Central memory CD8-positive, alpha-beta T cell (primary cell): ENCODE measurements around the gene APOL5.

Experiments used
- ATAC-seq: fragments of 150-1000 bp; cut with Tn5 transposase; replicated peaks from 2 replicates; pipeline ENCODE4 v1.10.0; 2022; ENCODE audit warnings: mild to moderate bottlenecking, moderate FRiP score, moderate number of reproducible peaks; ENCODE audit not compliant: poor library complexity, severe bottlenecking; ENCODE audit errors: extremely low read depth
- DNase-seq, 2 donors: peaks; one replicate each; pipeline ENCODE4 v3.0.0; 2021; ENCODE audit warnings: low spot score in 2 of 2
- H3K27ac Mint-ChIP-seq: one replicate; pipeline ENCODE4 v1.8.0; 2022; ENCODE audit warnings: low read depth, mild to moderate bottlenecking, moderate library complexity, mixed read lengths
- H3K27me3 Mint-ChIP-seq: one replicate; pipeline ENCODE4 v1.8.0; 2022; ENCODE audit warnings: mixed read lengths
- H3K36me3 Mint-ChIP-seq: one replicate; pipeline ENCODE4 v1.8.0; 2022; ENCODE audit warnings: mild to moderate bottlenecking, moderate library complexity, mixed read lengths; ENCODE audit not compliant: insufficient read depth
- H3K4me1 Mint-ChIP-seq: one replicate; pipeline ENCODE4 v1.8.0; 2022; ENCODE audit warnings: mixed read lengths
- H3K4me3 Mint-ChIP-seq: one replicate; pipeline ENCODE4 v1.8.0; 2022; ENCODE audit warnings: mild to moderate bottlenecking, moderate library complexity, mixed read lengths
- H3K9me3 Mint-ChIP-seq: one replicate; pipeline ENCODE4 v1.8.0; 2022; ENCODE audit warnings: mixed read lengths

The APOL5 gene

GRCh38 chr22:35754761-35755160, 37.1 kb downstream of the APOL5 start:
- H3K4me3 Mint-ChIP-seq, result no peak overlapping the region
- no peak for DNase-seq
- no peak overlapping the region for H3K27ac Mint-ChIP-seq
- no peaks in the 10 kb centered on the region for H3K4me1 Mint-ChIP-seq
- ATAC-seq, result no peak
- no peaks in the 10 kb centered on the region for H3K9me3 Mint-ChIP-seq
- H3K27me3 Mint-ChIP-seq, result peaks cover 11% of the 10 kb centered on the region
- H3K36me3 Mint-ChIP-seq, result no peaks in the 10 kb centered on the region

DNA sequence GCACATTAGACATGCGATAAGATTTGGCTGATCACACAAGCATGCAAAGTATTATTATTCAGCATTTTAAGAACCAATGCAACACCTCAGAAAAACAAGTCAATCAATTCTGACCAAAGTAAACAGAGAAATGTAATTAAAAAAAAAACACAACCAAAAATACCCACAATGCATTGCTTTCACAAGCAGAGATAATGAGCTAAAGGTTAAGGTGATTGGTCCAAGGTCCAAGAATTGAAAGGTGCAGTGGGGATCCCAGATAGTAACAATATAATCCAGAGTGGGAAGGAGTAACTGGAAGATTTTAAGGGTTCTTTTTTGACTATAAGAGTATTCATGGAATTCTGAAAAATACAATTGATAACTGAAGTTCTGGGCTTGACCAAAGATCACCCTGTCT, 39.0 kb downstream of the APOL5 start:
- no peak overlapping the region for H3K4me3 Mint-ChIP-seq
- peaks cover 11% of the 10 kb centered on the region for H3K27me3 Mint-ChIP-seq
- no peak overlapping the region for H3K27ac Mint-ChIP-seq

GRCh38 chr22:35758394-35758793, 40.7 kb downstream of the APOL5 start:
- Mint-ChIP-seq H3K36me3 (no peaks in the 10 kb centered on the region), H3K4me3 (no peak overlapping the region), H3K9me3 (no peaks in the 10 kb centered on the region), H3K27me3 (peaks cover 11% of the 10 kb centered on the region), H3K4me1 (no peaks in the 10 kb centered on the region), H3K27ac (no peak overlapping the region)
- no peak for DNase-seq
- no peak for ATAC-seq

More for the DNA sequence above, 39.0 kb downstream of the APOL5 start:
- ATAC-seq (no peak), DNase-seq (no peak)
- H3K36me3 Mint-ChIP-seq, result no peaks in the 10 kb centered on the region
- no peaks in the 10 kb centered on the region for H3K9me3 Mint-ChIP-seq
- H3K4me1 Mint-ChIP-seq, result no peaks in the 10 kb centered on the region

- no peak overlapping the region for H3K27ac Mint-ChIP-seq
- no peaks in the 10 kb centered on the region for H3K4me1 Mint-ChIP-seq
- ATAC-seq (no peak), DNase-seq (no peak)
- peaks cover 13% of the 10 kb centered on the region for H3K27me3 Mint-ChIP-seq
- no peak overlapping the region for H3K4me3 Mint-ChIP-seq
- no peaks in the 10 kb centered on the region for H3K9me3 Mint-ChIP-seq
- no peaks in the 10 kb centered on the region for H3K36me3 Mint-ChIP-seq
Observed at GRCh38 chr22:35761037-35761436, 43.4 kb downstream of the APOL5 start.

- no peaks in the 10 kb centered on the region for H3K4me1 Mint-ChIP-seq
- no peak overlapping the region for H3K4me3 Mint-ChIP-seq
- H3K9me3 Mint-ChIP-seq, result no peaks in the 10 kb centered on the region
- H3K27me3 Mint-ChIP-seq, result peaks cover 24% of the 10 kb centered on the region
- peak overlapping the region; percentile 11 for H3K27ac Mint-ChIP-seq
- ATAC-seq, result no peak
- H3K36me3 Mint-ChIP-seq, result no peaks in the 10 kb centered on the region
- no peak for DNase-seq
Observed at GRCh38 chr22:35766654-35767580, 49.2 kb downstream of the APOL5 start.

DNA sequence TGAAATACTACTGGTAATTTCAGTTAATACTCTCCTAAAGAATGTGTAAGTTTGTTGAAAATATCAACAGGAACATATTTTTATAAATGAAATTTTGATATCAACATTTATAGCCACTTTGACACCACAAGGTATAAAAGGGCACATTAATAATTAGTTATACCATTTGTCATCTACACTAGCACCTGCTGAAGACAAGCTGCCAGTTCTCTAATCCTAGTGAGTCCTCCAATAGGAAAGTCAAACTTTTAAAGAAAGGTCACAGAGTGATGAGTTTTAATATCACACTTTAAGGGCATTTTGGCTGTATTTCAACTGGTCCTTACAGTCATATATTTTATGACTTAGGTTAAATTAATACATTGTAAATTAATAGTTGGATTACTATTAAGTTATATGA, 52.3 kb downstream of the APOL5 start:
- peaks cover 16% of the 10 kb centered on the region for H3K27me3 Mint-ChIP-seq
- H3K4me3 Mint-ChIP-seq, result no peak overlapping the region
- no peaks in the 10 kb centered on the region for H3K36me3 Mint-ChIP-seq
- no peak overlapping the region for H3K27ac Mint-ChIP-seq
- no peaks in the 10 kb centered on the region for H3K4me1 Mint-ChIP-seq
- DNase-seq (no peak), ATAC-seq (no peak)
- no peaks in the 10 kb centered on the region for H3K9me3 Mint-ChIP-seq

DNA sequence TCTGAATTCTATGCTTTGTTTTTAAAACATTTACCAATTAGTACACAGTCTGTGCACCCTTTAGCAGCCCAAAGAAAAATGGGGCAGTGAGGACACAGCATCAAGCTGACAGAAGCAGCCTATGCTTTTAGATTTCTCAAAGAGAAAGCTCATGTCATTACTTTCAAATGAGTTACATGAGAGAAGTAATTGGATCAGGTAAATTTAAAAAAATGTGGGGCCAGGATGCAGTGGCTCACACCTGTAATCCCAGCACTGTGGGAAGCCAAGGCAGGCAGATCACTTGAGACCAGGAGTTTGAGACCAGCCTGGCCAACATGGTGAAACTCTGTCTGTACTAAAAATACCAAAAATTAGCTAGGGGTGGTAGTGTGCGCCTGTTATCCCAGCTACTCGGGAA, 57.7 kb downstream of the APOL5 start:
- Mint-ChIP-seq H3K4me3 (no peak overlapping the region), H3K36me3 (no peaks in the 10 kb centered on the region), H3K9me3 (no peaks in the 10 kb centered on the region), H3K27ac (no peak overlapping the region), H3K4me1 (no peaks in the 10 kb centered on the region), H3K27me3 (peaks cover 26% of the 10 kb centered on the region)
- no peak for DNase-seq
- ATAC-seq, result no peak

DNA sequence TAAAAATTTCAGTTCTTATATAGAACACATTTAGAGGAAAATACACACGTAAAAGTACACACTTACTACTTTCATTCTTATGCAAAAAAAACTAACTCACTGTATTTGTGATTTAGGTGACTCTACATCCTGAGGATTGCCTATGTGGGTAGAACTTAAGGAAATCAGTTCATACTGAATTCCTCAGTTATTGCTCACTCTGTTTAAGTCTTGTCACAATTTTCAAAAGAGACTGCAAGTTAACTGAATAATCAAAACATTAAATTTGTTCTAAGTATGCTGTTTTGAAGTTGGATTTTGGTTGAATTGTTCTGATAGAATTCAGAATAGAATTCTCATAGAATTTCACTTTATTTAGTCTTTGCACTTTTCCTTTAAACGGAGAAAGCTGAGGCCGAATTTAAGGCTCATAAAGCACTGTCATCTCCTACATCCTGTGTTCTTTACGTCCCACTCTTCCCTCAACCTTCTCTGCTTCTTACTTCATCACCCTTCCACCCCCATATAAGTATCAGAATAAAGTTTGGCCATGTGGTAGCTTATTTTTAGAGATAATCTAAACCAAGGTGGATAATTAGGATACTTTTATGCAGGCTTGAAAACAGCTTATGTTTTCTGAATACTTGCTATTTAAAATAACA, 59.8 kb downstream of the APOL5 start:
- Mint-ChIP-seq H3K4me1 (no peaks in the 10 kb centered on the region), H3K36me3 (no peaks in the 10 kb centered on the region), H3K4me3 (no peak overlapping the region), H3K9me3 (no peaks in the 10 kb centered on the region), H3K27ac (no peak overlapping the region), H3K27me3 (peaks cover 26% of the 10 kb centered on the region)
- ATAC-seq (no peak), DNase-seq (no peak)
